D721Med (cell line): ENCODE data around the gene MIER2.

Experiments
- DNase-seq: peaks from one replicate; pipeline ENCODE4 v3.0.0; 2011; ENCODE audit warnings: low spot score; ENCODE audit not compliant: insufficient read length
- FAIRE-seq: peaks from 2 replicates; lab custom pipeline; 2011; peaks lifted over from hg19 to GRCh38; lab: Jason Lieb, UNC
- TF ChIP-seq, protein P1 (sequence below): IDR thresholded peaks from 2 replicates; pipeline ENCODE4 v1.5.1; 2012; ENCODE audit warnings: mild to moderate bottlenecking, control low read depth; ENCODE audit not compliant: insufficient read depth; ENCODE audit errors: missing control alignments

The MIER2 gene

DNA sequence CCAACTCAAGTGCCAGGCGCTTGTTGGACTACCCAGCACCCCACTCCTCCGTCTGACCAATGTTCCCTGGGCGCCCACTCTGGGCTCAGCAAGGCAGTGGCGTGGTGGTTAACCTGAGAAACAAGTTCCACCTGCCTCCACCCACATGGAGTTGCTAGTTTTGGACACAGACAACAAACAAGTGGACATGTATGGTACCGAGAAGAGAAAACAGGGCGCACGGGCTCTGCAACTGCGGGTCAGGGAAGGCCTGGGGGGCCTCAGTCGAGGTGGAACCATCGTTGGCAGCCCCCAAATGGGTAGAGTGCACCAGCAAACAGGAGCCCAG, 2.5 kb downstream of the MIER2 start:
- TF ChIP-seq, protein P1, sequence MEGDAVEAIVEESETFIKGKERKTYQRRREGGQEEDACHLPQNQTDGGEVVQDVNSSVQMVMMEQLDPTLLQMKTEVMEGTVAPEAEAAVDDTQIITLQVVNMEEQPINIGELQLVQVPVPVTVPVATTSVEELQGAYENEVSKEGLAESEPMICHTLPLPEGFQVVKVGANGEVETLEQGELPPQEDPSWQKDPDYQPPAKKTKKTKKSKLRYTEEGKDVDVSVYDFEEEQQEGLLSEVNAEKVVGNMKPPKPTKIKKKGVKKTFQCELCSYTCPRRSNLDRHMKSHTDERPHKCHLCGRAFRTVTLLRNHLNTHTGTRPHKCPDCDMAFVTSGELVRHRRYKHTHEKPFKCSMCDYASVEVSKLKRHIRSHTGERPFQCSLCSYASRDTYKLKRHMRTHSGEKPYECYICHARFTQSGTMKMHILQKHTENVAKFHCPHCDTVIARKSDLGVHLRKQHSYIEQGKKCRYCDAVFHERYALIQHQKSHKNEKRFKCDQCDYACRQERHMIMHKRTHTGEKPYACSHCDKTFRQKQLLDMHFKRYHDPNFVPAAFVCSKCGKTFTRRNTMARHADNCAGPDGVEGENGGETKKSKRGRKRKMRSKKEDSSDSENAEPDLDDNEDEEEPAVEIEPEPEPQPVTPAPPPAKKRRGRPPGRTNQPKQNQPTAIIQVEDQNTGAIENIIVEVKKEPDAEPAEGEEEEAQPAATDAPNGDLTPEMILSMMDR: no peak
- FAIRE-seq: no peak
- DNase-seq: no peak

DNA sequence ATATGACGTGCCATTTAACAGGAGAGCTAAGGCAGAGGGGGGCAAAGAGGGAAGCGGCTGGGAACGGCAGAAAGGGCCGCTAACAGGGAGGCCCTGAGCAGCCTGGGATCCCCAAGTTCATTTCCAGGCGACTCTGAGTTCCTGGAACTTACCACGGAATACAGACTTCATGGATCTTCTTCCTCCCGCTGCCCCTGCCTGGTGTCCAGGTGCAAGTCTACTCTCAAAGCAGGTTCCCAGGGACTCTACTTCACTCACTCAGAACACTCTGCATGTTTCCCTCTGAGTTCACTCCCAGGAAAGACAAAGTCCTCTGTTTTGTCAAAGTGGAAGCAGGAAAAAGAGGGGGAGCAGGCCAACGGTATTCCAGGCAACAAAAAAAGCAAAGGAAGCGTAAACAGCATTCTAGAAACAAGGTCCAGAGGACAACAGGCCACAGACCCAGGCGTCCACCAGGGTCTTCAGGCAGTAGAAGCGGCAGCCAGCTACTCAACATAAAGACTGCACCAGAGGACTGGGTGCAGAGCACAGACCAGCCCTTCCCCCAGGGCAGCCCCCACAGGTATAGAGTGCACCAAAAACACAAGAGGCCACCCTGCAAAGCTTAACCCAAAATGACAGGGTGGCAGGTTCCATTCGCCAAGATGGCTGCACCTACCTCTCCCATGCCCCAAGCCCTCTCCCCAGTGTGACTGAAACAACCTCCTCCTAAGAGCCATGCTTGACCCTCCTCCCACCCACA, 3.0 kb downstream of the MIER2 start:
- DNase-seq: no peak
- TF ChIP-seq, protein P1: no peak
- no peak for FAIRE-seq

DNA sequence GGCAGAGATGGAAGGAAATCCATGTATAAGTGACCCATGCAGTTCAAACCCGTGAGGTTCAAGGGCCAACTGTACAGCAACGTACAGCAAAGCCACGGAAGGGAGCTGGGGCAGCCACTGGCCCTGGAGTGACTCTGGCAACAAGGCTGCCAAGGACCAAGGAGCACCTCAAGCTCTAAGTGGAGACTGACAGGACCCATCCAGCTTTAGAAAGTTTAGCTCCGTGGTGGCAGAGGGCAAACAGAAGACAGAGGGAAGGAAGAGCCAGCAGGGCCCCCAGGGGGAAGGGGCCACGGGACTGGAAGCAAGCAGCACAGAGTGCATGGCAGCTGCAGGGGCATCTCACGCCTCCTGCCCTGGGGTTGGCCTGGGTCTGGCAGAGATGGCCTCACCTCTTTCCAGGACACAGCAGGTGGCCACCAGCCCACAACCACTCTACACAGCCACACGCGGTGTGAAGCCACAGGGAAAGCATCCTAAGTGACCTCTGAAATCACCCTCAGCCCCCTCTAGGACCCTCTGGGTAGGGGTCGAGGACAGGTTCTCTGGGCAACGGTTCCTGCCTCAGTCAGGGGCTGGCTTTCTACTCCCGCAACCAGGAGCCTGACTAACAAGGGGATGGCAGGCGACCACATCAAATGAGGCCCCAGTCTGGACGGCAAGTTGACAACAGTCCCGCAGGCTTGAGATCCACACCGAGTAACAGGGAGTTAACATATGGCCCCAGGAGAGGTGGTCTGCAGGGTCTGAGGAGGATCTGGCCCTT, 3.8 kb downstream of the MIER2 start:
- FAIRE-seq (no peak), DNase-seq (no peak)
- TF ChIP-seq, protein P1: no peak

DNA sequence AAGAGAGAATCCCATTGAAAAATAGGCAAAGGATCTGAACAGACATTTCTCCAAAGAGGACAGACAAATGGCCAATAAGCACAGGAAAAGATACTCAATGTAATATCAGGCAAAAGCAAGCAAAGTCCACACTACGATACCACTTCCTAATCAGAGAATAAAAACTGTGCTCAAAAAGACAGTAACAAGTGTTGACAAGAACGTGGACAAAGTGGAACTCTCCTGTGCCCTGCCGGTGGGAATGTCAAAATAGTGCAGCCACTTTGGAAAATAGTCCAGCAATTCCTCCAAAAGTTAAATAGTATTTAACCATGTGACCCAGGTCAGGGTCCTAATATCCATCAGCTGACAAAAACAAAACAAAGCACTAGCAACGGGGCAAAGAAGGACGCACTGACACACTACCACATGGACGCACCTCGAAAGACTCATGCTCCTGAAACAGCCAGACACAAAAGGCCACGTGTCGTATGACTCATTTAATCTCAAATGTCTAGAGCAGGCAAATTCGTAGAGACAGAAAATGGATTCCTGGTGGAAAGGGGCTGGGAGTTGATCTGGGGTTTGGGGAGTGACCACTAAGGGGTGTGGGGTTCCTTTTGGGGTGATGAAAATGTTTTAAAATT, 5.2 kb downstream of the MIER2 start:
- FAIRE-seq: no peak
- TF ChIP-seq, protein P1: no peak
- DNase-seq: no peak

DNA sequence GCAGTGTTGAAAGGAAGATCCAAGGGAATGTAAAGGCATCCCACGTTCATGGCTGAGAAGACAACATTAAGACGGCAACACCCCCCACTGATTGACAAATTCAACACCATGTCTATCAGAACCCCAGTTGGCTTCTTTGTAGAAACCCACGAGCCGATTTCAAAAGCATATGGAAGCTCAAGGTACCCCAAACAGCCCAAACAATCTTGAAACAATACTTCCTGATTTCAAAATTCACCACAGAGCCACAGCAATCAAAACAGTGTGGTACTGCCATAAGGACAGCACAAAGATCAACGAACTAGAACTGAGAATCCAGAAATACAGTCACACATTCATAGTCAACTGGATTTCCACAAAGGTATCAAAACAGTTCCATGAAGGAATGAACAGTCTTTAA, 6.2 kb downstream of the MIER2 start:
- TF ChIP-seq, protein P1: no peak
- FAIRE-seq (no peak), DNase-seq (no peak)

DNA sequence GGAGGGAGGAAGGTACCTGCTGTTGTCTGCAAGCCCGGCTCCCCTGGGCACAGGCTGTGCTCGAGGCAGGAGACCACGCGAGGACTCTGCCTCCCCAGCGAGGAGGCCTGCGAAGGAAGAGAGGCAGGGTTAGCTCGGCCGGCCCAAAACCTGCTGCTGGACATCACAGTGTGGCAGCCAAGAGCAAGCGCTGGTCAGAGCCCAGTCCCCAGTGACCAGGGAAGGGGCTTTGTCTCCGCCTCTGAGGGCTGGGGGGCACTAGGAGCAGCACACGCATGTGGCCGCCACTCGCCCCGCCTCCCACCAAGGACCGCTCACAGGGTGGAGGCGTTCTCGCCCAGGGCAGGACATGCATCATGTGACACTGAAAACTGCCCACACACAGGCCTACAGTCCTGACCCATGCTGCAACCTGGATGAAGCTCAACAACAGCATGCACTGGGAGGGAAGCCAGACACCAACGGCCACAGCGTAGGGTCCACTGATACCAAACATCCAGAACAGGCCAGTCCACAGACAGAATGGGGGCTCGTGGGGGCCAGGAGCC, 8.5 kb downstream of the MIER2 start:
- TF ChIP-seq, protein P1: no peak
- FAIRE-seq (no peak), DNase-seq (no peak)
